Natural killer cell (primary cell): ENCODE results near the gene CHCHD1. TPM values are rescaled to one million over a fixed set of nuclear protein-coding genes. Genes with fewer than 3 reads are reported as not detected.

Experiments
- ATAC-seq, 3 donors: fragments of 150-1000 bp in 2 of 3; fragments of 200-7000 bp in 1 of 3; cut with Tn5 transposase; 1 replicate in 1 of 3; 2 replicates in 2 of 3; pipeline ENCODE4 v1.10.0; 2021; ENCODE audit warnings: mild to moderate bottlenecking in 2 of 3, moderate library complexity in 2 of 3
- DNase-seq, 2 donors: peaks; one replicate each; pipeline versions ENCODE4 v3.0.0 to v3.0.0-alpha.2; 2013 to 2021; ENCODE audit warnings: mixed read lengths in 1 of 2
- H3K27ac ChIP-seq: one replicate; pipeline ENCODE4 v1.5.1; 2013; ENCODE audit warnings: mild to moderate bottlenecking, low read length
- H3K27me3 ChIP-seq: one replicate; pipeline ENCODE4 v1.6.1; 2013; ENCODE audit warnings: low read length; ENCODE audit not compliant: control insufficient read depth, insufficient read depth
- H3K36me3 ChIP-seq: one replicate; pipeline ENCODE4 v1.6.1; 2013; ENCODE audit warnings: low read length; ENCODE audit not compliant: control insufficient read depth, insufficient read depth
- H3K4me1 ChIP-seq: one replicate; pipeline ENCODE4 v1.6.1; 2013; ENCODE audit warnings: low read length; ENCODE audit not compliant: control insufficient read depth, insufficient read depth
- H3K4me3 ChIP-seq: one replicate; pipeline ENCODE4 v1.5.1; 2013; ENCODE audit warnings: low read length
- H3K9me3 ChIP-seq: one replicate; pipeline ENCODE4 v1.6.1; 2013; ENCODE audit warnings: low read length; ENCODE audit not compliant: control insufficient read depth, insufficient read depth
- H3K27ac Mint-ChIP-seq, 2 donors: one replicate each; pipeline ENCODE4 v1.8.0; 2022; ENCODE audit warnings: mild to moderate bottlenecking in 2 of 2, mixed read lengths in 2 of 2, moderate library complexity in 1 of 2
- H3K27me3 Mint-ChIP-seq, 2 donors: one replicate each; pipeline ENCODE4 v1.8.0; 2022; ENCODE audit warnings: low read depth in 2 of 2, mixed read lengths in 2 of 2
- H3K36me3 Mint-ChIP-seq: one replicate; pipeline ENCODE4 v1.8.0; 2022; ENCODE audit warnings: mixed read lengths
- H3K4me1 Mint-ChIP-seq, 2 donors: one replicate each; pipeline ENCODE4 v1.8.0; 2022; ENCODE audit warnings: mixed read lengths in 2 of 2
- H3K4me3 Mint-ChIP-seq: one replicate; pipeline ENCODE4 v1.8.0; 2022; ENCODE audit warnings: mild to moderate bottlenecking, moderate library complexity, mixed read lengths
- H3K9me3 Mint-ChIP-seq, 2 donors: one replicate each; pipeline ENCODE4 v1.8.0; 2022; ENCODE audit warnings: mixed read lengths in 2 of 2
- WGBS: methylation state at CpG from one replicate; pipeline ENCODE4 v1.1.7; 2013; ENCODE audit warnings: missing lambda C conversion rate; ENCODE audit not compliant: insufficient coverage; 5-methylcytosine and 5-hydroxymethylcytosine counted together
- intact Hi-C: fragments of 100-400 bp; cut with micrococcal nuclease; formaldehyde crosslinking; loops from one replicate; pipeline ENCODE4 v1.14.2; 2022
- total RNA-seq, 4 donors: library from RNA; stranded (reverse); fragments of 120-200 nt in 1 of 4; gene quantifications; one replicate each; pipeline versions ENCODE4 v1.2.3 to v1.2.4, GENCODE V29; 2013 to 2022
- TF ChIP-seq, protein P1 (sequence below): fragments of 200-600 bp; IDR thresholded peaks from one replicate; pipeline ENCODE4 v1.8.0; 2022; ENCODE audit warnings: antibody characterized with exemption

CHCHD1 gene
- total RNA-seq, 3 donors from 2014 or later (not counting 1 experiment from before 2014, with no cell fraction given): 5.2 to 7.0 (median 5.9) TPM

DNA sequence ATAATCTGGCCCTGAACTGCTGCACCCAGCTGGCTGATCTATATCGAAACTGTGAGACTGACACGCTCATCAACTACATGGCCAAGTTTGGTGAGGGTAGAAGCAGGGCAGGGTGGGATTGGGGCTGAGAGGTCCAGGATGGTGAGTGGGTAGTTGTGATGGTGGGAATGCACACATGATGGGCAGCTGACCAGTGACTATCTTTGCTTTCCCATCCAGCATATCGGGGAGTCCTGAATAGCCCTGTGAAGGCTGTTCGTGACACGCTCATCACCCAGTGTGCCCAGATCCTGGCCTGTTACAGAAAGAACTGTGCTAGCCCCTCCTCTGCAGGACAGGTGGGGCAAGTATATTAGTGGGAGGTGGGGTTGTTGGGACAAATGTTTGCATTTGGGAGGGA lies 12.5 kb upstream of the CHCHD1 start:
- Histone ChIP-seq H3K36me3 (peaks cover 73% of the 10 kb centered on the region), H3K4me3 (no peak overlapping the region), H3K27me3 (no peaks in the 10 kb centered on the region), H3K9me3 (no peaks in the 10 kb centered on the region), H3K4me1 (peaks cover 17% of the 10 kb centered on the region), H3K27ac (no peak overlapping the region)
- intact Hi-C loops: no loop called here
- Mint-ChIP-seq H3K4me1 (peaks cover 24 to 60% of the 10 kb centered on the region in 2 donors), H3K36me3 (peaks cover 34% of the 10 kb centered on the region), H3K27me3 (no peaks in the 10 kb centered on the region), H3K27ac (peak overlapping the region; percentile 17 to 52), H3K4me3 (no peak overlapping the region), H3K9me3 (no peaks in the 10 kb centered on the region)
- TF ChIP-seq, protein P1, sequence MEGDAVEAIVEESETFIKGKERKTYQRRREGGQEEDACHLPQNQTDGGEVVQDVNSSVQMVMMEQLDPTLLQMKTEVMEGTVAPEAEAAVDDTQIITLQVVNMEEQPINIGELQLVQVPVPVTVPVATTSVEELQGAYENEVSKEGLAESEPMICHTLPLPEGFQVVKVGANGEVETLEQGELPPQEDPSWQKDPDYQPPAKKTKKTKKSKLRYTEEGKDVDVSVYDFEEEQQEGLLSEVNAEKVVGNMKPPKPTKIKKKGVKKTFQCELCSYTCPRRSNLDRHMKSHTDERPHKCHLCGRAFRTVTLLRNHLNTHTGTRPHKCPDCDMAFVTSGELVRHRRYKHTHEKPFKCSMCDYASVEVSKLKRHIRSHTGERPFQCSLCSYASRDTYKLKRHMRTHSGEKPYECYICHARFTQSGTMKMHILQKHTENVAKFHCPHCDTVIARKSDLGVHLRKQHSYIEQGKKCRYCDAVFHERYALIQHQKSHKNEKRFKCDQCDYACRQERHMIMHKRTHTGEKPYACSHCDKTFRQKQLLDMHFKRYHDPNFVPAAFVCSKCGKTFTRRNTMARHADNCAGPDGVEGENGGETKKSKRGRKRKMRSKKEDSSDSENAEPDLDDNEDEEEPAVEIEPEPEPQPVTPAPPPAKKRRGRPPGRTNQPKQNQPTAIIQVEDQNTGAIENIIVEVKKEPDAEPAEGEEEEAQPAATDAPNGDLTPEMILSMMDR: no peak
- 90% methylated on average over 5 of the region's 5 CpGs for WGBS
- no peak for DNase-seq
- ATAC-seq: no peak

DNA sequence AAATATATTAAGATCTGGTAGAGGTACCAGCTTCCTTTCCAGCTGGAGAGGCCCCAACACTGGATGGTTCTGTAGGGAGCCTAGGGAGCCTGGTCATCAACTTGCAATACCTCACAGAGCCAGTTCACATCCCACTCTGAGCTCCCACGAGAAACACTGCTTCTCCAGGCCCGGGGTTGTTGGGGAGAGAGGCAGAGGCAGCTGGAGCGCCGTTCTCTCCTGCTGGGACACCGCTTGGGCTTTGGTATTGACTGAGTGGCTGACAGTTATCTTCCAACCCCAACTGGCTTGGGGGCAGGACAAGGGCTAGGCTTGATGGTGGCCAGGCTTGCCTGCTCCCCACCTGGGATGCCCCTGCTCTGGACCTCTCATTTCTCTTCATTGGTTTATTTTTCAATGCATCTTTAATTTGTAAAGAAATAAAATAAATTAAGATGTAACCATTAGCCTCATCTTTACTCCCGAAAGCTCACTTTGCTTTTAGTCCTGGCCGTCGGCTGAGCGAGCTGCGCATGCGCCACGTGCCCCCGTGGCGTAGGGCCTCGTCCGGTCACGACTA lies 10.0 kb upstream of the CHCHD1 start:
- TF ChIP-seq, protein P1: no peak
- H3K36me3 Mint-ChIP-seq: peaks cover 23% of the 10 kb centered on the region
- H3K27ac Mint-ChIP-seq: peak overlapping the region; percentile 84 to 96
- intact Hi-C loops: loop anchor here (1.0 to 5.0 kb wide), 4 partner anchors 12 to 170 kb away; partner anchors contain the start of genes NDST2 and SEC24C
- peak in 2 of 3 donors; percentile 45 to 60 for ATAC-seq
- H3K4me1 Mint-ChIP-seq: peaks cover 41 to 56% of the 10 kb centered on the region in 2 donors
- DNase-seq: peak in 1 of 2 donors; percentile 89
- H3K9me3 Mint-ChIP-seq: no peaks in the 10 kb centered on the region
- Histone ChIP-seq H3K27ac (peak overlapping the region; percentile 95), H3K36me3 (peaks cover 66% of the 10 kb centered on the region), H3K4me1 (peaks cover 35% of the 10 kb centered on the region), H3K9me3 (no peaks in the 10 kb centered on the region), H3K27me3 (no peaks in the 10 kb centered on the region), H3K4me3 (peak overlapping the region; percentile 67)
- H3K27me3 Mint-ChIP-seq: no peaks in the 10 kb centered on the region
- H3K4me3 Mint-ChIP-seq: peak overlapping the region; percentile 97
- 16% methylated on average over 16 of the region's 17 CpGs for WGBS

DNA sequence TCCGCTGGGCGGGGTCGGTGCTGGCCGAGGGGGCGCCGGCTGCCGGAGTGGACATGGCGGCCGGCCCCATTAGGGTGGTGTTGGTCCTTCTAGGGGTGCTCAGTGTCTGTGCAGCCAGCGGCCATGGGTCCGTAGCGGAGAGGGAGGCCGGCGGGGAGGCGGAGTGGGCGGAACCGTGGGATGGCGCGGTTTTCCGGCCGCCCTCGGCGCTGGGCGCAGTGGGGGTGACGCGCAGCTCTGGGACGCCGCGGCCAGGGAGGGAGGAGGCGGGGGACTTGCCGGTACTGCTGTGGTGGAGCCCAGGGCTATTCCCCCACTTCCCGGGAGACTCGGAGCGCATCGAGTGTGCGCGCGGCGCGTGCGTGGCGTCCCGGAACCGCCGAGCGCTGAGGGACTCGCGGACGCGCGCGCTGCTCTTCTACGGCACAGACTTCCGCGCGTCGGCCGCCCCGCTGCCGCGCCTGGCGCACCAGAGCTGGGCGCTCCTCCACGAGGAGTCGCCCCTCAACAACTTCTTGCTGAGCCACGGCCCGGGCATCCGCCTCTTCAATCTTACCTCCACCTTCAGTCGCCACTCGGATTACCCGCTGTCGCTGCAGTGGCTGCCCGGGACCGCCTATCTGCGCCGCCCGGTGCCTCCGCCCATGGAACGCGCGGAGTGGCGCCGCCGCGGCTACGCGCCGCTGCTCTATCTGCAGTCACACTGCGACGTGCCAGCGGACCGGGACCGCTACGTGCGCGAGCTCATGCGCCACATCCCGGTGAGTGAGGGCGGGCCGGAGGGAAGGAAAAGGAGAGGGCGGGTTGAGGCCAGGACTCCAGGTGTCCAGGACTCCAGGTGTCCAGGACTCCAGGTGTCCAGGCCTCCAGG lies 9.3 kb upstream of the CHCHD1 start:
- DNase-seq: peak; percentile 77 to 94
- peak overlapping the region; percentile 97 for H3K4me3 Mint-ChIP-seq
- TF ChIP-seq, protein P1: no peak
- H3K27me3 Mint-ChIP-seq: no peaks in the 10 kb centered on the region
- no peaks in the 10 kb centered on the region for H3K9me3 ChIP-seq
- H3K27ac ChIP-seq: peak overlapping the region; percentile 95
- H3K9me3 Mint-ChIP-seq: no peaks in the 10 kb centered on the region
- peaks cover 38% of the 10 kb centered on the region for H3K4me1 ChIP-seq
- WGBS: under 1% methylated on average over 101 of the region's 101 CpGs
- intact Hi-C loops: loop anchor here (1.0 to 5.0 kb wide), 4 partner anchors 13 to 170 kb away; partner anchors contain the start of genes NDST2 and SEC24C
- peaks cover 67% of the 10 kb centered on the region for H3K36me3 ChIP-seq
- ATAC-seq: peak; percentile 61 to 81 (median 67)
- H3K4me1 Mint-ChIP-seq: peaks cover 47 to 61% of the 10 kb centered on the region in 2 donors
- peak overlapping the region; percentile 67 for H3K4me3 ChIP-seq
- H3K27ac Mint-ChIP-seq: peak overlapping the region; percentile 84 to 96
- peaks cover 22% of the 10 kb centered on the region for H3K36me3 Mint-ChIP-seq
- H3K27me3 ChIP-seq: no peaks in the 10 kb centered on the region
